IPS-NIHi7 (cell line): Measurements from ENCODE around the gene SRI.
"Not testable (repeated sequence)": the region's sequence is repeated elsewhere in the genome, so short reads cannot be mapped to it uniquely, and the experiment has no call there.

Experiments used
- DNase-seq: peaks from one replicate; pipeline ENCODE4 v3.0.0; 2012; ENCODE audit warnings: mixed read lengths; ENCODE audit errors: extremely low spot score

The SRI gene

GRCh38 chr7:88183051-88183450 lies 36.8 kb downstream of the SRI start:
- no peak for DNase-seq

DNA sequence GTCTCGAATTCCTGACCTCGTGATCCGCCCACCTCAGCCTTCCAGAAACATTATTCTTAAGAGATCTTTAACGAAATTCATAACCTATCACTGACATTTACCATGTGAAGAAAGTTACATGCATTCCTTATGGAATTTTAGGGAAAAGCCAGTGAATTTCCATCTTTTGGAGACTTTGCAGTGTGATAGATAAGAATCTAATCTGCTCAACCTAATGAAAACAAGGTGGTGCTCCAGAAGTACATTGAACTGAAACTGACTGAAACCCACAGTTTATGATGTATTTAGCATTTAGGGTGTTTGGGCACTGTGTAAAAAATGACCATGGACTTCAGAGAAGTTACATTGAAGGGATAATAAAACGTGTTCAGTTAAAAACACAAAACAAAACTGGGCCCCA lies 43.6 kb downstream of the SRI start:
- DNase-seq: no peak

- no peak for DNase-seq
Observed at GRCh38 chr7:88172842-88173241, 47.0 kb downstream of the SRI start.

GRCh38 chr7:88169717-88170320 lies 50.0 kb downstream of the SRI start:
- DNase-seq: peak; percentile 10

DNA sequence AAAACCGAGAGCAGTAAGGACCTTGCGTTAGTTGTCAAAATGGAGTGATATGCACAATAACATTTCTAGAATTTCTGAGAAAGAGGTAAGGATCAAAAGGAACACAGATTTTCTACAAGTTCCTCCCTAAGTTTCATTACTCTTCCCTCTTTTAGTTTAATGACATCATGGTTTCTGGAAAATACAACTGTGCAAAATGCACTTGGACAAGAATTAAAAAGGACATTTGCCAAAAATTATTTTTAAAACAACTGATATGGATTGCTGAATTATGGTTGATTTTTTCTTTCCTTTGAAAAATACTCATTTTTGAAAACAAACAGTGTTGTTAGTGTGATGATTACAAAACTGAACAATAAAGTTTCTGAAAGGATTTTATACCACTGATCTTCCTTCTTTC lies 52.1 kb downstream of the SRI start:
- no peak for DNase-seq

DNA sequence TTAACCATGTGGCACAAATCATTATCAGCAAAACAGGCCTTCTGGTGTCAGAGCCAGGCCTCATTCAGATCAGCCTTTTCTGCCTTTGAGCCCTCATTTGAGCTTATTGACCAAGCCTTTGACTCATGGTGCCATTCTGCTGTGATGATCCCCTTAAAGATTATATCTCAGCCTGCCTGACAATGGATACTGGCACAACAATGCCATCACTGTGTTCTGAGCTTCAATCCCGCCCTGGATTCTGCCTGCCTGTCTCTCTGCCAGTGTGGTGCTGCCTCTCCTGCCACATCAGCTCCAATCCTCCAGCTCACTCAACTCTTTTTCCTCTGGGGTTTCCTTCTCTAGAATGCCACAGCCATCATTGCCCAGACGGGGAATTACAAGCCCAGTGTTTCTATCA lies 52.6 kb downstream of the SRI start:
- no peak for DNase-seq

DNA sequence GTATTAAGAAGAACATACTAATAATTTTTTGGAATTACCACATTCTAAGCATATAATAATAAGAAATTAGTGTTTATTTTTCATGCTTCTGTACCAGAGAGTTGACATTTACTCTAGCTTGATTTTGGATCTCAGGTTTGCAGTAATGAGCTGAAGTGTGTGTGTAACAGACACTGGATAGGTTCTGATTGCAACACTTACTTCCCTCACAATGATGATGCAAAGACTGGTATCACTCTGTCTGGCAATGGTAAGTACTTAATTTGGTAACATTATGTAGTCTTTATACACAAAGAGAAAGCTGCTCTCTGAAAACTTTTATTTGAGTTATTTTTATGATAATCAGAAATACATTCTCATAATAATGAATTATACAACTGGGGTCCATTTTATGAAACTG lies 54.1 kb downstream of the SRI start:
- DNase-seq: no peak

DNA sequence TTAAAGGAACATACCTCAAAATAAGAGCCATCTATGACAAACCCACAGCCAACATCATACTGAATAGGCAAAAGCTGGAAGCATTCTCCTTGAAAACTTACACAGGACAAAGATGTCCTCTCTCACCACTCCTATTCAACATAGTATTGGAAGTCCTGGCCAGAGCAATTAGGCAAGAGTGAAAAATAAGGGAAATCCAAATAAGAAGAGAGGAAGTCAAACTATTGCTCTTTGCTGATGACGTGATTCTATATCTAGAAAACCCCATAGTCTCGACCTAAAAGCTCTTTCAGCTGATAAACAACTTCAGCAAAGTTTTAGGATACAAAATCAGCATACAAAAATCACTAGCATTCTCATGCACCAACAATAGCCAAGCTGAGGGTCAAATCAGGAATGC lies 60.1 kb downstream of the SRI start:
- DNase-seq: not testable (repeated sequence)

- no peak for DNase-seq
Observed at GRCh38 chr7:88156356-88156755, 63.5 kb downstream of the SRI start.

DNA sequence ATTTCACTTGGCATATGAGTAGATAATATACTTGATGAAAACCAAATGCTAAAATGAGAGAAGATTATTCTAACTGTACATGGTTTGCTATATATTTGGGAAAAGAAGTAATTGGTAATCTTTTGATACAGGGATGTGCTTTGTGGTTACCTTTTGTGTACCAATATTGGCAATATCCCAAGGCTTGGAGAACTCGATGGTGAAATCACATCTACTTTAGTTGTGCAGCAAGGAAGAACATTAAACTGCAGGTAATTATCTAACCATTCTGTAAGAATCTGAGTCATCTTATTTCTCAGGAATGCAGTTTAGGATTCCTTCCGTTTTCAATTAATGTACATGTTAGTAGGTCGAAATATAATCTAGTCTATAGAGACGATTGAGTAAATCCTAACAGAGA lies 64.1 kb downstream of the SRI start:
- DNase-seq: no peak
